Fibroblast of the conjunctiva (primary cell): Measurements from ENCODE around the gene BCAR3.
A peak's percentile ranks its signal among the peaks of the same experiment; 100 is the strongest.
"Not testable (repeated sequence)": the region's sequence is repeated elsewhere in the genome, so short reads cannot be mapped to it uniquely, and the experiment has no call there.

Experiments
- DNase-seq: peaks from one replicate; pipeline ENCODE4 v3.0.0-alpha.2; 2010; ENCODE audit warnings: low read depth

The BCAR3 gene

GRCh38 chr1:93595266-93595665 lies 86.4 kb downstream of the BCAR3 start:
- no peak for DNase-seq

DNA sequence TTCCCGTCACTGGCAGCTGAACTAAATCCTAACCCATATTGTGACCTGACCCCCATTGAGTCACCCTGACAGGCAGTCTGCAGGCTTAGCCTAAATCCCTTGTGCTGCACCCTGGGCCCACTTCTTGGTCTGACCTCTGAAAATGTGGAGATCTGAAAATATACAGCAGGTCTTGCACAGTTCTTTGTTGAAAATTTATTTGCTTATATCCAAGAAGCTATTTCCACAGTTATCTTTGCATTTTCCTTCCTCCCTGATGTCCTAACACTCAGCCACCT lies 87.1 kb downstream of the BCAR3 start:
- no peak for DNase-seq

DNA sequence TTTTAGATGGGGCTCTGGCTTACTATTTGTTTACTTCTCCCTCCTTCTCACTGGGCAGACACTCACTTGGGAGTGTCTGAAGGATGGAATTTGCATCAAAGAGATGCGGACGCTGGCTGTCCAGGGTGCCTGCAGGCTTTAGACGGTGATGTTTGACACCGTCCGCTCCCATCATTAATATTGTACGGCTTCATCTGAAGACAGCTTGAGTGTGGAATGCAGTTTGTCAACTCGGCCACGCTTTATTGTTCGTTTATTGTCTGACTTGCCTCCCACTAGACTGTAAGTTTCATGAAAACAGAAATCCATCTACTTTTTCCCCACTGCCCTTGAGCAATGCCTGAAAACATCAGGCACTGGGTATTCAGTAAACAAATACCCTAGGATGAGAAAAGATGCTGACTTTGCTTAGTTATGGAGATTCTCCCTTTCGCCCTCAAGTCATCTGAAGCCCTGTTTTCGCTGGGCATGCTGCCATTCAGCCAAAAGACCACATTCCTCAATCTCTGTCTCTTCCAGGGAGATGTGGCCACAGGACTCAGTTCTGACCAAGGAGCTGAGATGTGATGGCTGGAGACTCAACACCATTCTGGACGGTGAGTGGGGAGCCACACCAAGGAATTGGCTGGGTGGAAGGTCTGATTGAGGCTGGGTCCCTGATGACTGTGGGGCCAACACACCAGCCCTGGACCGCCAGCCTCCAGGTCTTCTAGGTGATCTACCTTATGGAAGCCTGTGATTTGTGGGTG lies 87.6 kb downstream of the BCAR3 start:
- no peak for DNase-seq

- DNase-seq: no peak
These were observed 89.1 kb downstream of the BCAR3 start for GRCh38 chr1:93592551-93592949.

DNA sequence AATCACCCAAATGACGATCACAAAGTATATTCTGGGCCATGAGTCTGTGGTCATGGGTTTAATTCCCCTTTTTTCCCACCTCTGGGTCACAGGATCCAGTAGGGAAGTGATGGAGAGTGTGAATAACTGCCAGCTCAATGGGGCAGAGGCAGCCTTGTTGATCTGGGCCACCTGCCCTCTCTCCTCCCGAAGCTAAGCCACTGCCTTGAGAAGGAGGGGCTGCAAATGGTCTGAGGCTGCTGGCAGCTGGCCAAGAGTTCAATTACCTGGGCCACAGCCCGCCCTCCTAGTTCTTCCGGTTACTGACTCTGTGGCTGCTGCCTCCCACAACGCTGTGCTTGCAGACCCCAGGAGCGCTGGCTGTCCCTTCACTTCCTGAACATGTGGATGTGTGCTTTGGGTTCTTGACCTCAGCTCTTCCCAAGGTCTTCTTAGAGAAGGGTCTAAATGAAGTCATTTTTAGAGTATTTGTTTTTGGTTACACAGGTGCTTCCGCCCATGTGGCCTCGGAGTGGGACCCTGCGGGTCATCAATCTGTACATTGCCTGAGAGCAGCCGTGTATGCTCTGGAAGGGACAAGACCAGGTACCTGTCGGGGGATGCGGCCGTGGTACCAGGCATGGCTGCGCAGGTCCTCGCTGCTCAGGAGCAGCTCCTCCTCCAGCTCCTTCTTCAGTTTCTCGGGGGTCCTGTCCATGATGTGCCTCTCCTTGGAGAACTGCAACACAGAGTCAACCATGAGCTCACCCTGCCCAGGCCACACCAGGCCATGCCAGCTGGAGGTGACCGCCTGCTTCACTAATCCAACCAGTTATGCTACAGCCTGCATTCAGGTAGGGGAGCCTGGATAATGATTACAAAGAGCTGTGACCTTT lies 89.7 kb downstream of the BCAR3 start:
- DNase-seq: no peak

DNA sequence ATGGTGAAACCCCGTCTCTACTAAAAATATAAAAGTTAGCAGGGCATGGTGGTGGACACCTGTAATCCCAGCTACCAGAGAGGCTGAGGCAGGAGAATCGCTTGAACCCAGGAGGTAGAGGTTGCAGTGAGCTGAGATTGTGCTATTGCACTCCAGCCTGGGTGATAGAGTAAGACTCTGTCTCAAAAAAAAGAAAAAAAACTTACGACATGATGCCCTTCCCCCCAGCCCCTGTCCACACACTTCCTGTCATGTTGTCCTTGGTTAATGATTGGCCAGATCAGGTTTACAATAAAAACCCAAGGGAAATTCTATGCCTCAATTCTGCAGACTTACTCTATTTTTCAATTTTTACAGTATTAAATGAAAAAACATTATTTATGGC lies 90.4 kb downstream of the BCAR3 start:
- not testable (repeated sequence) for DNase-seq

GRCh38 chr1:93588955-93589354 lies 92.7 kb downstream of the BCAR3 start:
- DNase-seq: no peak

DNA sequence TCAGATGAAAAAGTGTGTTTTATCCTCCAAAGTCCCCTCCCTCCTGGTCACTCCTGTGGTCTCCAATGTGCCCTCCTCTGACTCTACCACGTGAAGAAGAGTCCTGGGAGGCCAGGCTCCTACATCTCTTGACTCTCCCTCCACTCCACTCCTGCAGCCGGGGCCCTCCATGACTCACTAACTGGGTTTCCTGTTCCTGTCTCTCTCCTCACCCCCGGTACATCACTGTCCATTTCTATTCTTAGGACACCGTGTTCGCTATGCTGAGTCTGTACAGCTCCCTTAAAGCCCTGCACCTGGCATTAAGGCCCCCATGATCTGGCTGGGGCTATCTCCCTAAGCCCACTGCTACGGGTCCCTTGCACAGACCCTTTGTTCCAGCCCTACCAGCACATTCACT lies 93.4 kb downstream of the BCAR3 start:
- DNase-seq: no peak

- no peak for DNase-seq
These were observed 94.3 kb downstream of the BCAR3 start for GRCh38 chr1:93587354-93587753.

- no peak for DNase-seq
These were observed 96.3 kb downstream of the BCAR3 start for GRCh38 chr1:93585059-93585966.

DNA sequence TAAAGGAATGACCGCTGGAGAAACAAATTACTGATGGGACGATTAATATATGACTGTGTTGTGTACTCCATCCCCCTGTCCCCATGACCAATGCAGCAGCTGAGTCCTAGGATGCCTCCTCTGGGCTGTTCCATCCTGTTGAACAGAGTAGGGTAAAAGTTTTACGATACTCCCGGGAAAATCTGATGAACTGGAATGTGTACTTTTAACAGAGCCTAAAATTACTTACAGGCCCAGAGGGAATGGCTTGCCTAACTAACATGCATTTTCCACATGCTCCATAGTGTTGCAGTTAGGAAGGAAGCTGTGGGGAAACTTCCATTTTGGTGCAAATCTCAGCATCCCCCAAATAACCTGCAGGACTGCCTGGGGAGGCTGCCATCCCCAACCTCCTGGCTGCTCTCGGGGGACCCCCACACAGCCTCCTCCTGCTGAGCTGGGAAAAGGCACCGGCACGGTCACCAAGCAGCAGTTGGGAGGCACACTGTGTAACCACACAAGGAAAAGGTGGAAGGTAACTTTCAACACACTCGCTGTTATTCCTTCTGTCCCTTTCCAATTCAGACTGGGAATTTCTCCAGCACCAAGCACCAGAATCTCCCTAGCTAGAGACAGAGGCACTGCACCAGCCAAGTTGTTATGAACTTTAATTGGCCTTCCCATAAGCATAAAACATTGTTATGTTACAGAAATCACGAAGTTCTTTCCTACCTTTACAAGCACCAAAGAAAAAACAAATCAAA lies 97.2 kb downstream of the BCAR3 start:
- DNase-seq: no peak

GRCh38 chr1:93581917-93582850 lies 99.5 kb downstream of the BCAR3 start:
- DNase-seq: no peak

DNA sequence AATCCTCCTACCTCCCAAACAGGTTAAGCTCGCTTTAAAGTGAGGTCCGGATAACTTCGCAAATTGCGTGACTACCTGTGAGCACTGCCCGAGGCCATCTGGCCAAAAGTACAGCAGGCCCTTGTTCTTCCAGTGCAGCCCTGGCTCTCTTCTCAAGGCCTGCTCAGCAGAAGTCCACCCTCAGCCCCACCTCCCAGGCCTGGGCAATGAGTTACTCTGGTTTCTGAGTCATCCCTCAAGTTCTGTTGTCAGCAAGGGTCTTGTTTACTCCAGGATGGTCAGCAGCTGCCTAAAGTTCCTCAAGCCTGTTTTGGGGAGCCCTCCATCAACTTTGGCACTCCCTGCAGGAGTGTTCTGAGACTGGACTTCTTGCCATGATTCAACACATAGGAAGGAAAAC lies 101.7 kb downstream of the BCAR3 start:
- peak; percentile 77 for DNase-seq

DNA sequence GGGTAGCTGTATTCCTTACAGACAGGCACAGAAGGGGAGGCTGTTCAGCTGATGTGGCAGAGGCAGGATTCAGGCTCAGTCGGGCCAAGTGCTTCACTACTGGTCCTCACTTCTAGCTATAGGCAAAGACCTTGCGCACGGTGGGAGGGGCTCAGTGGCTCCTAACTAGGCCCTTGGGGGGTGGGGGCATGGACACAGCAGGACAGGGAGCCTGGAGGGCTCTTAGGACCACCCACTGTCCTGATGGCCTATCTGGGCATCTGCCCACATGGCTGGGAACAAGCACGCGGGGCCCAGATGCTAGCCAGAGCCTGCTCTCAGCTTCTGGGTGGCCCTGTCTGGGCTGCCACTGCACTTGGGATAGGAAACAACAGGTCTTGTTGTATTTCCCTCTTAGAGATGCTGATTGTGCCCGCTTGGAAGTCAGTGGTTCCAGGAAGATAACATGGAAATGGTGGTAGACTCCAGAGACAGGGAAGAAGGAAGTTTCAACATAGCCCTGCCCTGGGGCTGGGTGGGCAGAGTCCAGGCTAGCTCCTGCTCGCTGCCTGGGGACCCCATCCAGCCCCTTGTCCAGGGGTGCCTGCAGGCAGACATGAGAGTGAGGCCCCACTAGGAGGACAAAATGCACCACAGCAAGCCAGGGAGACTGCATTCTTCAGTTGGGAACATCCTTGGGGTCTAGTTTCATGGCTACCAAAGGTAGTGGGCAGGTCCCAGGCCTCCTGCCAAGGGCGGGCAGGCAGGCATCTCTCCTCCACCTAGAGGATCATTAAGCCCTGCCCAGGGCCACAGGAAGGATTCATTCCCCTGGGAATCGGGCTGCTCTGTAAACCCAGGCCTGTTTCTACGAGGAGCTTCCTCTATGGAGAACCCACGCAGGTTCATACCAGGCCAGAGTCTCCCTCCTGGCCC lies 102.5 kb downstream of the BCAR3 start:
- no peak for DNase-seq

- no peak for DNase-seq
These were observed 103.2 kb downstream of the BCAR3 start for GRCh38 chr1:93578433-93578830.

GRCh38 chr1:93577536-93578432 lies 103.9 kb downstream of the BCAR3 start:
- DNase-seq: no peak

DNA sequence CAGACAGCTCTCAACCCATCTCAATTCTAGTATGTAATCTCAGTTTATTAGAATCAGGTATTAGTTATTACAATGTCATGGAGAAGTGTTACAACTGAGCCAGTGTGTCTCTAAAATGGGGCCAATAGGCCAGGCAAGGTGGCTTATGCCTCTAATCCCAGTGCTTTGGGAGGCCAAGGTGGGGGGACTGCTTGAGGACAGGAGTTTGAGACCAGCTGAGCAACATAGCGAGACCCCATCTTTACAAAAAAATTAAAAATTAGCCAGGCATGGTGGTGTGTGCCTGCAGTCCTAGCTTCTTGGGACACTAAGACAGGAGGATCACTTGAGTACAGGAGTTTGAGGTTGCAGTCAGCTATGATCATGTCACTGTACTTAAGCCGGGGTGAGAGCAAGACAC lies 104.9 kb downstream of the BCAR3 start:
- DNase-seq: no peak

DNA sequence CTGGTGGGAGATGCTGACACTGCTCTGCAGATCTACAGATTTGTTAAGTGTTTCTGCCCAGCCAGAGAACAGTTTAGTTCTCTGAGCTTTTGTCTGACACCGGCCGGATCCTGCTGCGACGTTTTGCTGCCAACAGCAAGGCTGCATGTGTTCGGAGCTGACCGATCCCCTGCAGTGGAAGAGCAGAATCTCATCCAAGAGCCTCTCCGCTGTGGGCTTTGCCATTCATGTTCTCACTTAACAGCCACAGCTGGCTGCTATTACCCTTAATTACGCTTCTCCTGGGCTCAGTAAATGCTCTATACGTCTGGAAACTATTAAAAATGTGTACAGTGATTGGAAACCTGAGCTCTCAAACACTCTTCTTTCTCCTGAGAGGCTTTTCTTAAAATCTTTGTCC lies 105.3 kb downstream of the BCAR3 start:
- DNase-seq: peak; percentile 81
